Neural progenitor cell (in vitro differentiated cells): Measurements from ENCODE around the gene DIDO1. TPM values are rescaled to one million over a fixed set of nuclear protein-coding genes. Genes with fewer than 3 reads are reported as not detected.

Source experiments
- DNase-seq: peaks from one replicate; pipeline ENCODE4 v3.0.0-alpha.2; 2016; ENCODE audit warnings: low spot score
- H2AFZ ChIP-seq: fragments of 200-600 bp; sonication (generic); replicated peaks from 2 replicates; pipeline ENCODE4 v1.6.1; 2016; ENCODE audit warnings: antibody characterized with exemption
- H3F3A ChIP-seq: fragments of 200-600 bp; sonication (generic); 2 replicates; pipeline ENCODE4 v1.6.1; 2016; ENCODE audit warnings: antibody characterized with exemption, low read depth
- H3K27ac ChIP-seq: fragments of 200-600 bp; sonication (generic); 2 replicates; pipeline ENCODE4 v1.5.1; 2016; ENCODE audit warnings: mild to moderate bottlenecking
- H3K27me3 ChIP-seq: fragments of 200-600 bp; sonication (generic); 2 replicates; pipeline ENCODE4 v1.6.1; 2016; ENCODE audit warnings: mild to moderate bottlenecking, moderate library complexity
- H3K36me3 ChIP-seq: fragments of 200-600 bp; sonication (generic); 2 replicates; pipeline ENCODE4 v1.5.1; 2016
- H3K4me1 ChIP-seq: fragments of 200-600 bp; sonication (generic); 2 replicates; pipeline ENCODE4 v1.6.1; 2016; ENCODE audit warnings: mixed run types
- H3K4me2 ChIP-seq: fragments of 200-600 bp; sonication (generic); 2 replicates; pipeline ENCODE4 v1.6.1; 2016
- H3K4me3 ChIP-seq: fragments of 200-600 bp; sonication (generic); 2 replicates; pipeline ENCODE4 v1.5.1; 2016
- H3K79me2 ChIP-seq: fragments of 200-600 bp; sonication (generic); 2 replicates; pipeline ENCODE4 v1.6.1; 2016; ENCODE audit warnings: low read depth
- H3K9ac ChIP-seq: fragments of 200-600 bp; sonication (generic); 2 replicates; pipeline ENCODE4 v1.6.1; 2016
- H3K9me3 ChIP-seq: fragments of 200-600 bp; sonication (generic); 2 replicates; pipeline ENCODE4 v1.5.1; 2016; ENCODE audit warnings: low read depth
- H4K20me1 ChIP-seq: fragments of 200-600 bp; sonication (generic); 2 replicates; pipeline ENCODE4 v1.6.1; 2016; ENCODE audit warnings: low read depth
- H3K27ac Mint-ChIP-seq: 3 replicates; pipeline ENCODE4 v1.8.0; 2021; ENCODE audit warnings: mixed read lengths
- H3K27me3 Mint-ChIP-seq: 2 replicates; pipeline ENCODE4 v1.8.0; 2022; ENCODE audit warnings: low read depth, mild to moderate bottlenecking, inconsistent platforms, moderate library complexity, mixed read lengths; ENCODE audit not compliant: insufficient read depth
- H3K36me3 Mint-ChIP-seq: 3 replicates; pipeline ENCODE4 v1.8.0; 2021; ENCODE audit warnings: mixed read lengths
- H3K4me1 Mint-ChIP-seq: 3 replicates; pipeline ENCODE4 v1.8.0; 2021; ENCODE audit warnings: mixed read lengths
- H3K4me3 Mint-ChIP-seq: 3 replicates; pipeline ENCODE4 v1.8.0; 2021; ENCODE audit warnings: mild to moderate bottlenecking, moderate library complexity, mixed read lengths
- H3K9me3 Mint-ChIP-seq: 3 replicates; pipeline ENCODE4 v1.8.0; 2020; ENCODE audit warnings: mixed read lengths
- EZH2 ChIP-seq: fragments of 200-600 bp; sonication (generic); IDR thresholded peaks from 2 replicates; pipeline ENCODE4 v1.6.1; 2017; ENCODE audit warnings: antibody characterized with exemption, mild to moderate bottlenecking, moderate library complexity
- EZH2phosphoT487 ChIP-seq: fragments of 200-600 bp; sonication (generic); IDR thresholded peaks from 2 replicates; pipeline ENCODE4 v1.6.1; 2017; ENCODE audit warnings: antibody characterized with exemption
- total RNA-seq: library from RNA; depleted of rRNA; stranded (reverse); fragments of >200 nt; gene quantifications from 2 replicates; pipeline ENCODE4 v1.2.3, GENCODE V29; 2015; ENCODE audit warnings: low replicate concordance
- TF ChIP-seq, protein P1 (sequence below): fragments of 200-600 bp; sonication (generic); IDR thresholded peaks from 2 replicates; pipeline ENCODE4 v1.5.1; 2017; ENCODE audit warnings: antibody characterized with exemption, mild to moderate bottlenecking

The DIDO1 gene
- total RNA-seq, 1 donor from 2014 or later: 64.5 TPM

DNA sequence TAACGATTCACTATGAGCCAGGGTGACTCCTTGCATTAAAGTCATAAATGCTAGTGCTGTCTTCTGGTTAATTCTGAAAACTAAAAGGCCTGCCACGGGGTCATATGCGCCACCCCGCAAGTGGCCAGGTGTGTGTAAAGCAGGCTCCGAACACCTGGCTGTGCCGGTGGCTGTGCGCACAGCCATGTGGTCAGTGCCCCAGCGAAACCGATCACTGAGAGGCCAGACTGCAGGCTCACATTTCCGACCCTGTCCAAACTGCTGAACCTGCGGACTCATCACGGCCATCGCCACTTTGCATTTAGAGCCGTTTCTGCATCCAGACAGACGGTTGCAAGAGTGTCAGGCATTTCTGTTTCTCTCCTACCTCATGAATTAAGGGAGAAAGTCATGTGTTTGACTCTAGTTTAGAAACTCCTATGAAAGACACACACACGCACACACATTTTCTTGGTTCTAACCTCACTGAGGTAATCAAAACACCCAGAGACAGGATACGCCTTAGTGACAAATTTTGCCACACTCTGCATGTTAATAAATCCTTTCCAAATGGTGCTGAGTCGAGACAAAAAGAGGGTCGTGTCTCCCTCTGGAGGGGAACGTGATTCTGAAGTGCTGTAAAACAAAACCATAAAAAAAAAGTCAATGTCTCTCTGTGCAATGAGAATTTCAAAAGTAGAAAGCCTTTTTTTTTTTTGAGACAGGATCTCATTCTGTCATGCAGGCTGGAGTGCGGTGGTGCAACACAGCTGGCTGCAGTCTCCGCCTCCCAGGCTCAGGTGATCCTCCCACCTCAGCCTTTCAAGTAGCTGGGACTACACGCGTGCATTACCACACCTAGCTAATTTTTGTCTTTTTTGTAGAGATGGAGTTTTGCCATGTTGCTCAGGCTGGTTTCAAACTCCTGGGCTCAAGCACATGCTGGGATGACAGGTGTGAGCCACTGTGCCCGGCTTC, 33.7 kb downstream of the DIDO1 start:
- no peak overlapping the region for H3K4me3 Mint-ChIP-seq
- no peaks in the 10 kb centered on the region for H3K9me3 Mint-ChIP-seq
- Histone ChIP-seq H3F3A (peaks cover 10% of the 10 kb centered on the region), H4K20me1 (no peaks in the 10 kb centered on the region), H3K4me3 (no peak overlapping the region), H3K9ac (no peak overlapping the region), H3K27me3 (no peaks in the 10 kb centered on the region), H3K9me3 (no peaks in the 10 kb centered on the region), H3K4me1 (no peaks in the 10 kb centered on the region), H3K36me3 (no peaks in the 10 kb centered on the region), H3K79me2 (no peaks in the 10 kb centered on the region), H2AFZ (no peak overlapping the region), H3K27ac (no peak overlapping the region), H3K4me2 (no peak overlapping the region)
- no peaks in the 10 kb centered on the region for H3K27me3 Mint-ChIP-seq
- H3K4me1 Mint-ChIP-seq: peaks cover 3% of the 10 kb centered on the region
- no peak overlapping the region for H3K27ac Mint-ChIP-seq
- peaks cover 24% of the 10 kb centered on the region for H3K36me3 Mint-ChIP-seq
- DNase-seq: no peak
- no peak for TF ChIP-seq EZH2
- TF ChIP-seq EZH2phosphoT487: no peak
- TF ChIP-seq, protein P1, sequence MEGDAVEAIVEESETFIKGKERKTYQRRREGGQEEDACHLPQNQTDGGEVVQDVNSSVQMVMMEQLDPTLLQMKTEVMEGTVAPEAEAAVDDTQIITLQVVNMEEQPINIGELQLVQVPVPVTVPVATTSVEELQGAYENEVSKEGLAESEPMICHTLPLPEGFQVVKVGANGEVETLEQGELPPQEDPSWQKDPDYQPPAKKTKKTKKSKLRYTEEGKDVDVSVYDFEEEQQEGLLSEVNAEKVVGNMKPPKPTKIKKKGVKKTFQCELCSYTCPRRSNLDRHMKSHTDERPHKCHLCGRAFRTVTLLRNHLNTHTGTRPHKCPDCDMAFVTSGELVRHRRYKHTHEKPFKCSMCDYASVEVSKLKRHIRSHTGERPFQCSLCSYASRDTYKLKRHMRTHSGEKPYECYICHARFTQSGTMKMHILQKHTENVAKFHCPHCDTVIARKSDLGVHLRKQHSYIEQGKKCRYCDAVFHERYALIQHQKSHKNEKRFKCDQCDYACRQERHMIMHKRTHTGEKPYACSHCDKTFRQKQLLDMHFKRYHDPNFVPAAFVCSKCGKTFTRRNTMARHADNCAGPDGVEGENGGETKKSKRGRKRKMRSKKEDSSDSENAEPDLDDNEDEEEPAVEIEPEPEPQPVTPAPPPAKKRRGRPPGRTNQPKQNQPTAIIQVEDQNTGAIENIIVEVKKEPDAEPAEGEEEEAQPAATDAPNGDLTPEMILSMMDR: no peak

DNA sequence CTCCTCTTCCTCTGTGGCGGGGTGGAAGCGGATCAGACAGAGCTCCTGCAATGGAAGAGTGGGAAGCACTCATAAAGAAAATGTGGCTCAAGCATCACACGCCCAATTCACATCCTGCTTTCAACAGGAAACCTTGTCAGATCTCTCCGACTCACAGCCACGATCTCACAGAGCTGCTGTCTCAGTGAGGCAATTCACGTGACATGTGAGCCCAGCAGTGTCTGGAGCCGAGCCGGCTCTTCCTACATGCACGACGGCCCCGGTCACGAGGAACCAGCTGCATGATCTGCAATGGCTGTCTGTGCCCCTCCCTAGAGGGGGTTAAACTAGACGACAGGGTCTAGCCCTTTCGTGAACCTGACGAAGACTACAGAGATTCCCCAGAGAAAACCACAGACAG, 35.2 kb downstream of the DIDO1 start:
- Mint-ChIP-seq H3K27ac (no peak overlapping the region), H3K4me3 (no peak overlapping the region), H3K27me3 (no peaks in the 10 kb centered on the region), H3K4me1 (no peaks in the 10 kb centered on the region), H3K36me3 (peaks cover 36% of the 10 kb centered on the region), H3K9me3 (no peaks in the 10 kb centered on the region)
- Histone ChIP-seq H3K79me2 (no peaks in the 10 kb centered on the region), H2AFZ (no peak overlapping the region), H3K4me1 (no peaks in the 10 kb centered on the region), H3K36me3 (no peaks in the 10 kb centered on the region), H3K9ac (no peak overlapping the region), H3K27me3 (no peaks in the 10 kb centered on the region), H4K20me1 (no peaks in the 10 kb centered on the region), H3K4me2 (no peak overlapping the region), H3K4me3 (no peak overlapping the region), H3K27ac (no peak overlapping the region), H3K9me3 (no peaks in the 10 kb centered on the region), H3F3A (peaks cover 13% of the 10 kb centered on the region)
- no peak for DNase-seq
- TF ChIP-seq, protein P1: no peak
- TF ChIP-seq EZH2: no peak
- TF ChIP-seq EZH2phosphoT487: no peak

DNA sequence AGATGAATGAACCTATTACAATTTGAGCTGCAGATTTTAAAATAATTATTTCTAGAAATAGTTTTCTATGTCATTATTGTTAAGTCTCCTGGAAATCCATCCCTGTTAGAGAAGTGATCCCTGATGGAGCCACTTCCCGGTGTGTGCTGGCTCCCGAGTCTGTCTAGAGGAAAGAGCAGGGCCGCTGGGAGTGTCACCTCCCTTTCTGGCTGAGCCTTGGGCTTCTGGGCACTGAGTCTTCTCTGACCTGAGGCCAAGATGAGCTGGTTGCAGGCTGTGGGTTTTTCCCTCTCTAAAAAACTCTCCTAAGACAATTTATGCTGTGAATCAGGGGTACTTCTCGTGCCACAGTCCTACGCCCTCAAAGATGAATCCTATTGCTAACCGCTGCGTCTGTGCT, 35.9 kb downstream of the DIDO1 start:
- Mint-ChIP-seq H3K27me3 (no peaks in the 10 kb centered on the region), H3K4me1 (no peaks in the 10 kb centered on the region), H3K27ac (no peak overlapping the region), H3K4me3 (no peak overlapping the region), H3K9me3 (no peaks in the 10 kb centered on the region), H3K36me3 (peaks cover 38% of the 10 kb centered on the region)
- DNase-seq: no peak
- Histone ChIP-seq H3K9me3 (no peaks in the 10 kb centered on the region), H3K4me2 (no peak overlapping the region), H4K20me1 (no peaks in the 10 kb centered on the region), H3K9ac (no peak overlapping the region), H3K4me1 (no peaks in the 10 kb centered on the region), H2AFZ (no peak overlapping the region), H3K36me3 (no peaks in the 10 kb centered on the region), H3K4me3 (no peak overlapping the region), H3K79me2 (no peaks in the 10 kb centered on the region), H3F3A (peaks cover 13% of the 10 kb centered on the region), H3K27me3 (no peaks in the 10 kb centered on the region), H3K27ac (no peak overlapping the region)
- TF ChIP-seq, protein P1: no peak
- TF ChIP-seq EZH2 (no peak), EZH2phosphoT487 (no peak)
